Caco-2 (cell line): ENCODE results near the gene HINT3. TPM values are rescaled to one million over a fixed set of nuclear protein-coding genes. Genes with fewer than 3 reads are reported as not detected.
"Not testable (repeated sequence)": the region's sequence is repeated elsewhere in the genome, so short reads cannot be mapped to it uniquely, and the experiment has no call there.

Experiments
- BruUV-seq: library from RNA; stranded (reverse); fragments of 400-500 nt; replicated peaks from 2 replicates; lab custom pipeline; 2021; lab: Mats Ljungman, UMichigan
- CTCF ChIA-PET: fragments of 300-600 bp; sonication (Branson Sonifier 250); formaldehyde crosslinking; loops from one replicate; lab custom pipeline; 2022; ENCODE audit warnings: antibody characterized with exemption; lab: Charles Lee
- POLR2A ChIA-PET: fragments of 300-600 bp; sonication (Branson Sonifier 250); formaldehyde crosslinking; loops from one replicate; lab custom pipeline; 2022; ENCODE audit warnings: antibody characterized with exemption; lab: Charles Lee
- DNase-seq, 2 experiments: peaks; one replicate each; pipeline versions ENCODE4 v3.0.0 to v3.0.0-alpha.2; 2020 to 2022
- H3K27me3 ChIP-seq: replicated peaks from 2 replicates; pipeline ENCODE4 v1.6.0; 2011; ENCODE audit warnings: low read length; ENCODE audit not compliant: control insufficient read depth, insufficient read depth
- H3K36me3 ChIP-seq: 2 replicates; pipeline ENCODE4 v1.5.1; 2011; ENCODE audit warnings: low read length; ENCODE audit not compliant: control insufficient read depth, insufficient read depth
- H3K4me1 ChIP-seq: fragments of 250-450 bp; sonication (Bioruptor Pico); 2 replicates; pipeline ENCODE4 v1.5.1; 2020; ENCODE audit warnings: mild to moderate bottlenecking
- H3K4me3 ChIP-seq: 2 replicates; pipeline ENCODE4 v1.5.1; 2011; ENCODE audit warnings: low read depth, mild to moderate bottlenecking, control low read depth, low read length
- H3K9me3 ChIP-seq: fragments of 250-450 bp; sonication (Bioruptor Pico); 2 replicates; pipeline ENCODE4 v1.5.1; 2020; ENCODE audit warnings: mild to moderate bottlenecking, moderate library complexity
- H3K27ac Mint-ChIP-seq: one replicate; pipeline ENCODE4 v1.8.0; 2022; ENCODE audit warnings: mixed read lengths; ENCODE audit not compliant: unreplicated experiment
- H3K27me3 Mint-ChIP-seq: one replicate; pipeline ENCODE4 v1.8.0; 2022; ENCODE audit warnings: mixed read lengths; ENCODE audit not compliant: insufficient read depth, unreplicated experiment
- H3K36me3 Mint-ChIP-seq: one replicate; pipeline ENCODE4 v1.8.0; 2022; ENCODE audit warnings: mild to moderate bottlenecking, mixed read lengths; ENCODE audit not compliant: insufficient read depth, unreplicated experiment
- H3K4me1 Mint-ChIP-seq: one replicate; pipeline ENCODE4 v1.8.0; 2022; ENCODE audit warnings: low read depth, mixed read lengths; ENCODE audit not compliant: unreplicated experiment
- H3K4me3 Mint-ChIP-seq: one replicate; pipeline ENCODE4 v1.8.0; 2022; ENCODE audit warnings: mild to moderate bottlenecking, moderate library complexity, mixed read lengths; ENCODE audit not compliant: unreplicated experiment
- H3K9me3 Mint-ChIP-seq: one replicate; pipeline ENCODE4 v1.8.0; 2022; ENCODE audit warnings: mixed read lengths; ENCODE audit not compliant: unreplicated experiment
- intact Hi-C: fragments of 100-400 bp; cut with micrococcal nuclease; formaldehyde crosslinking; loops from one replicate; pipeline ENCODE4 v1.10.0; 2022; ENCODE audit not compliant: unreplicated experiment
- total RNA-seq: library from RNA; stranded (reverse); gene quantifications from 2 replicates; pipeline ENCODE4 v1.2.3, GENCODE V29; 2022
- TF ChIP-seq, protein P1 (sequence below), 2 experiments: fragments of 200-600 bp in 1 of 2; IDR thresholded peaks; 1 replicate in 1 of 2; 2 replicates in 1 of 2; pipeline versions ENCODE4 v1.5.1 to v1.8.0; 2011 to 2022; ENCODE audit warnings: antibody characterized with exemption in 1 of 2, control low read depth in 1 of 2, inconsistent platforms in 1 of 2, low read depth in 1 of 2, low read length in 1 of 2, mild to moderate bottlenecking in 1 of 2, moderate library complexity in 1 of 2; ENCODE audit not compliant: insufficient read depth in 1 of 2, severe bottlenecking in 1 of 2, unreplicated experiment in 1 of 2

HINT3 gene
- total RNA-seq, 1 experiment from 2014 or later, result 24.6 TPM

- peaks cover 7% of the 10 kb centered on the region; the same call in 1 of the 2 replicates for H3K4me1 ChIP-seq
- ChIA-PET CTCF (interaction anchor here (0.6 kb wide), 1 partner anchor 8 kb away, joined by 8 read pairs; no protein-coding TSS in a partner anchor), POLR2A (no interaction called here)
- H3K27me3 ChIP-seq, result no peaks in the 10 kb centered on the region
- 0 out of 2 replicates have a peak, but pooled peaks cover 1% of the 10 kb centered on the region for H3K36me3 ChIP-seq
- no peaks in the 10 kb centered on the region for H3K9me3 ChIP-seq
- H3K27me3 Mint-ChIP-seq, result no peaks in the 10 kb centered on the region
- peaks cover 3% of the 10 kb centered on the region for H3K4me1 Mint-ChIP-seq
- no peak overlapping the region for H3K4me3 ChIP-seq
- peaks cover 10% of the 10 kb centered on the region for H3K36me3 Mint-ChIP-seq
- no TSS peak for BruUV-seq
- H3K27ac Mint-ChIP-seq, result no peak overlapping the region
- TF ChIP-seq, protein P1, sequence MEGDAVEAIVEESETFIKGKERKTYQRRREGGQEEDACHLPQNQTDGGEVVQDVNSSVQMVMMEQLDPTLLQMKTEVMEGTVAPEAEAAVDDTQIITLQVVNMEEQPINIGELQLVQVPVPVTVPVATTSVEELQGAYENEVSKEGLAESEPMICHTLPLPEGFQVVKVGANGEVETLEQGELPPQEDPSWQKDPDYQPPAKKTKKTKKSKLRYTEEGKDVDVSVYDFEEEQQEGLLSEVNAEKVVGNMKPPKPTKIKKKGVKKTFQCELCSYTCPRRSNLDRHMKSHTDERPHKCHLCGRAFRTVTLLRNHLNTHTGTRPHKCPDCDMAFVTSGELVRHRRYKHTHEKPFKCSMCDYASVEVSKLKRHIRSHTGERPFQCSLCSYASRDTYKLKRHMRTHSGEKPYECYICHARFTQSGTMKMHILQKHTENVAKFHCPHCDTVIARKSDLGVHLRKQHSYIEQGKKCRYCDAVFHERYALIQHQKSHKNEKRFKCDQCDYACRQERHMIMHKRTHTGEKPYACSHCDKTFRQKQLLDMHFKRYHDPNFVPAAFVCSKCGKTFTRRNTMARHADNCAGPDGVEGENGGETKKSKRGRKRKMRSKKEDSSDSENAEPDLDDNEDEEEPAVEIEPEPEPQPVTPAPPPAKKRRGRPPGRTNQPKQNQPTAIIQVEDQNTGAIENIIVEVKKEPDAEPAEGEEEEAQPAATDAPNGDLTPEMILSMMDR (IDR thresholded peaks at IDR 0.05; ENCODE audit: insufficient read depth in 1 of 2, low read depth in 1 of 2, low read length in 1 of 2, severe bottlenecking in 1 of 2, unreplicated experiment in 1 of 2), result no peak
- DNase-seq, result no peak
- H3K9me3 Mint-ChIP-seq, result no peaks in the 10 kb centered on the region
- intact Hi-C loops, result no loop called here
- H3K4me3 Mint-ChIP-seq, result no peak overlapping the region
Measured at GRCh38 chr6:125968493-125968892, 11.9 kb downstream of the HINT3 start.

GRCh38 chr6:125970760-125971159 lies 14.2 kb downstream of the HINT3 start:
- H3K4me1 Mint-ChIP-seq, result no peaks in the 10 kb centered on the region
- H3K9me3 Mint-ChIP-seq, result no peaks in the 10 kb centered on the region
- Histone ChIP-seq H3K27me3 (no peaks in the 10 kb centered on the region), H3K36me3 (0 out of 2 replicates have a peak, but pooled peaks cover 1% of the 10 kb centered on the region), H3K4me3 (no peak overlapping the region), H3K9me3 (no peaks in the 10 kb centered on the region), H3K4me1 (no peaks in the 10 kb centered on the region)
- intact Hi-C loops, result loop anchor here (5.0 kb wide), 1 partner anchor 113 kb away; no protein-coding TSS in a partner anchor
- no peak overlapping the region for H3K4me3 Mint-ChIP-seq
- ChIA-PET CTCF (interaction anchor here (0.6 to 1.1 kb wide), 2 partner anchors 15 to 183 kb away, joined by 3 to 4 read pairs; partner anchors contain the start of gene TRMT11), POLR2A (no interaction called here)
- H3K36me3 Mint-ChIP-seq, result peaks cover 15% of the 10 kb centered on the region
- no peak overlapping the region for H3K27ac Mint-ChIP-seq
- H3K27me3 Mint-ChIP-seq, result no peaks in the 10 kb centered on the region
- DNase-seq, result no peak
- TF ChIP-seq, protein P1 (IDR thresholded peaks at IDR 0.05; ENCODE audit: insufficient read depth in 1 of 2, low read depth in 1 of 2, low read length in 1 of 2, severe bottlenecking in 1 of 2, unreplicated experiment in 1 of 2), result no peak
- BruUV-seq, result no TSS peak

DNA sequence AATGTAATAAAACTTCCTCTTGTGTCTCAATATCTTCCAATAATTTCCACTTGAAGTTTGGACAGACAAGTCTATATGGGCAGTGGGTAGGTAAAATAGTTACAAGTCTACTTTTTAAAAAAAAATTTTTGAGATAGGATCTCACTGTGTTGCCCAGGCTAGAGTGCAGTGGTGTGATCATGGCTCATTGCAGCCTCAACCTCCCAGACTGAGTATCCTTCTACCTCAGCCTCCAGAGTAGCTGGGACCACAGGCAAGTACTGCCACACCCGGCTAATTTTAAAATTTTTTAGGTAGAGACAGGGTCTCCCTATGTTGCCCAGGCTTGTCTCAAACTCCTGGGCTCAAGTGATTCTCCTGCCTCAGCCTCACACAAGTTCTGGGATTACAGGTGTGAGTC lies 15.9 kb downstream of the HINT3 start:
- CTCF ChIA-PET, H3K9me3 ChIP-seq, H3K4me1 Mint-ChIP-seq, H3K4me1 ChIP-seq, H3K27me3 ChIP-seq, DNase-seq, H3K9me3 Mint-ChIP-seq, H3K27ac Mint-ChIP-seq, BruUV-seq, H3K4me3 Mint-ChIP-seq, H3K36me3 Mint-ChIP-seq, H3K4me3 ChIP-seq, POLR2A ChIA-PET, H3K36me3 ChIP-seq, H3K27me3 Mint-ChIP-seq: not testable (repeated sequence)
- intact Hi-C loops, result loop anchor here (5.0 kb wide), 1 partner anchor 115 kb away; no protein-coding TSS in a partner anchor
